HPDE6-E6E7 (cell line): ENCODE measurements around the gene NOP14.
"Not testable (repeated sequence)": the region's sequence is repeated elsewhere in the genome, so short reads cannot be mapped to it uniquely, and the experiment has no call there.

Experiments used
- DNase-seq: peaks from one replicate; pipeline ENCODE4 v3.0.0; 2011; ENCODE audit warnings: missing footprints; ENCODE audit errors: extremely low spot score

The NOP14 gene

GRCh38 chr4:2961811-2962441 lies 1.3 kb downstream of the NOP14 start:
- no peak for DNase-seq

GRCh38 chr4:2961421-2961810 lies 1.8 kb downstream of the NOP14 start:
- DNase-seq = no peak

GRCh38 chr4:2960450-2960849 lies 2.8 kb downstream of the NOP14 start:
- DNase-seq = not testable (repeated sequence)

- no peak for DNase-seq
These were observed 4.8 kb downstream of the NOP14 start for GRCh38 chr4:2958446-2958845.

GRCh38 chr4:2955186-2956044 lies 7.8 kb downstream of the NOP14 start:
- DNase-seq = not testable (repeated sequence)

GRCh38 chr4:2954358-2955185 lies 8.6 kb downstream of the NOP14 start:
- DNase-seq = no peak

GRCh38 chr4:2953496-2953895 lies 9.7 kb downstream of the NOP14 start:
- DNase-seq = no peak

GRCh38 chr4:2950221-2950989 lies 12.8 kb downstream of the NOP14 start:
- no peak for DNase-seq

- no peak for DNase-seq
These were observed 13.5 kb downstream of the NOP14 start for GRCh38 chr4:2949782-2950125.

- no peak for DNase-seq
These were observed 14.1 kb downstream of the NOP14 start for GRCh38 chr4:2948895-2949781.

- no peak for DNase-seq
These were observed 15.3 kb downstream of the NOP14 start for GRCh38 chr4:2947926-2948325.

GRCh38 chr4:2946812-2947600 lies 16.2 kb downstream of the NOP14 start:
- DNase-seq = no peak

GRCh38 chr4:2945619-2946604 lies 17.3 kb downstream of the NOP14 start:
- not testable (repeated sequence) for DNase-seq

GRCh38 chr4:2944586-2945526 lies 18.4 kb downstream of the NOP14 start:
- no peak for DNase-seq

- DNase-seq = no peak
These were observed 19.1 kb downstream of the NOP14 start for GRCh38 chr4:2944091-2944482.

- DNase-seq = no peak
These were observed 19.7 kb downstream of the NOP14 start for GRCh38 chr4:2943364-2944090.
